HEK293 (cell line): ENCODE measurements around the gene SERPINA6.
"Not testable (repeated sequence)": the region's sequence is repeated elsewhere in the genome, so short reads cannot be mapped to it uniquely, and the experiment has no call there.

Experiments used
- CTCF ChIA-PET: fragments of 350-600 bp; formaldehyde crosslinking; extraction: SDS; loops from one replicate; lab custom pipeline; 2021; ENCODE audit warnings: antibody characterized with exemption; lab: Yijun Ruan, JAX
- POLR2A ChIA-PET: fragments of 300-600 bp; formaldehyde crosslinking; extraction: SDS; loops from one replicate; lab custom pipeline; 2020; ENCODE audit warnings: antibody characterized with exemption, inconsistent platforms; lab: Yijun Ruan, JAX
- H3K27ac ChIP-seq: fragments of 200-500 bp; sonication (Bioruptor generic); 2 replicates; pipeline ENCODE4 v1.5.1; 2014; ENCODE audit warnings: low read depth, low read length, control low read depth, inconsistent platforms; ENCODE audit errors: extremely low read depth
- H3K36me3 ChIP-seq, 2 experiments: fragments of 200-500 bp in 1 of 2; sonication (Bioruptor generic) in 1 of 2; 1 replicate in 1 of 2; 2 replicates in 1 of 2; pipeline ENCODE4 v1.5.1; 2014 to 2017; ENCODE audit warnings: inconsistent platforms in 2 of 2, low read length in 2 of 2; ENCODE audit not compliant: control insufficient read depth in 2 of 2, insufficient read depth in 1 of 2
- H3K4me1 ChIP-seq: fragments of 200-500 bp; sonication (Bioruptor generic); 2 replicates; pipeline ENCODE4 v1.5.1; 2014; ENCODE audit warnings: mild to moderate bottlenecking, low read length, inconsistent platforms; ENCODE audit not compliant: control insufficient read depth, insufficient read depth
- H3K4me3 ChIP-seq: 2 replicates; pipeline ENCODE4 v1.5.1; 2011; ENCODE audit warnings: low read depth, mild to moderate bottlenecking, control low read depth, low read length, moderate library complexity
- H3K9me3 ChIP-seq: fragments of 200-500 bp; sonication (Bioruptor generic); 2 replicates; pipeline ENCODE4 v1.5.1; 2014; ENCODE audit warnings: low read depth, low read length, inconsistent platforms; ENCODE audit not compliant: control insufficient read depth, insufficient read depth
- PBX3 ChIP-seq: sonication (generic); formaldehyde crosslinking; IDR thresholded peaks from 2 replicates; pipeline ENCODE4 v1.8.1; 2022; ENCODE audit warnings: mild to moderate bottlenecking, moderate library complexity, missing genetic modification reagents
- PRDM4 ChIP-seq: fragments of 450-650 bp; formaldehyde crosslinking; IDR thresholded peaks from 2 replicates; pipeline ENCODE4 v1.5.1; 2017; ENCODE audit warnings: missing biosample characterization, missing genetic modification characterization
- ZBTB11 ChIP-seq: fragments of 450-650 bp; formaldehyde crosslinking; conservative IDR thresholded peaks from 2 replicates; pipeline ENCODE4 v1.5.1; 2016; ENCODE audit warnings: low read depth, missing biosample characterization, missing genetic modification characterization
- ZBTB26 ChIP-seq: fragments of 450-650 bp; formaldehyde crosslinking; optimal IDR thresholded peaks from 2 replicates; pipeline ENCODE3; 2016; ENCODE audit warnings: missing biosample characterization, mild to moderate bottlenecking, missing genetic modification characterization
- ZBTB7A ChIP-seq: fragments of 450-650 bp; formaldehyde crosslinking; IDR thresholded peaks from 2 replicates; pipeline ENCODE4 v1.5.1; 2016; ENCODE audit warnings: low read depth, missing biosample characterization, missing genetic modification characterization
- ZNF146 ChIP-seq: fragments of 450-650 bp; formaldehyde crosslinking; IDR thresholded peaks from 2 replicates; pipeline ENCODE4 v1.5.1; 2016; ENCODE audit warnings: missing biosample characterization, missing genetic modification characterization
- ZNF221 ChIP-seq: fragments of 450-650 bp; formaldehyde crosslinking; IDR thresholded peaks from 2 replicates; pipeline ENCODE4 v1.5.1; 2017; ENCODE audit warnings: missing biosample characterization, missing genetic modification characterization, borderline replicate concordance
- ZNF37A ChIP-seq: fragments of 450-650 bp; IDR thresholded peaks from 2 replicates; pipeline ENCODE4 v1.5.1; 2018; ENCODE audit warnings: missing biosample characterization, missing genetic modification characterization
- ZNF398 ChIP-seq: fragments of 450-650 bp; formaldehyde crosslinking; IDR thresholded peaks from 2 replicates; pipeline ENCODE4 v1.5.1; 2017; ENCODE audit warnings: missing biosample characterization, missing genetic modification characterization
- ZNF514 ChIP-seq: fragments of 450-650 bp; formaldehyde crosslinking; IDR thresholded peaks from 2 replicates; pipeline ENCODE4 v1.5.1; 2016; ENCODE audit warnings: missing biosample characterization, missing genetic modification characterization
- ZNF518A ChIP-seq: fragments of 450-650 bp; formaldehyde crosslinking; conservative IDR thresholded peaks from 2 replicates; pipeline ENCODE4 v1.5.1; 2016; ENCODE audit warnings: low read depth, missing biosample characterization, missing genetic modification characterization
- ZNF785 ChIP-seq: fragments of 450-650 bp; formaldehyde crosslinking; IDR thresholded peaks from 2 replicates; pipeline ENCODE4 v1.5.1; 2016; ENCODE audit warnings: missing biosample characterization, missing genetic modification characterization
- ZNF843 ChIP-seq: fragments of 450-650 bp; formaldehyde crosslinking; IDR thresholded peaks from 2 replicates; pipeline ENCODE4 v1.5.1; 2016; ENCODE audit warnings: missing biosample characterization, missing genetic modification characterization

The SERPINA6 gene

GRCh38 chr14:94370524-94370910 lies 47.4 kb upstream of the SERPINA6 start (continued):
- TF ChIP-seq ZBTB11 (tag by site-specific recombination) (no peak), PBX3 (no peak), ZBTB7A (tag by site-specific recombination) (no peak), ZNF398 (tag by site-specific recombination) (no peak), ZNF785 (tag by site-specific recombination) (no peak), ZNF843 (tag by site-specific recombination) (no peak), PRDM4 (no peak), ZBTB26 (no peak), ZNF37A (tag by site-specific recombination) (no peak), ZNF146 (tag by site-specific recombination) (no peak), ZNF221 (tag by site-specific recombination) (no peak), ZNF514 (tag by site-specific recombination) (no peak), ZNF518A (tag by site-specific recombination) (no peak)

- H3K9me3 ChIP-seq, POLR2A ChIA-PET, H3K27ac ChIP-seq, H3K36me3 ChIP-seq, H3K4me1 ChIP-seq, H3K4me3 ChIP-seq: not testable (repeated sequence)
- CTCF ChIA-PET: interaction anchor here (0.6 kb wide), 1 partner anchor 64 kb away, joined by 4 read pairs; no protein-coding TSS in a partner anchor
Measured at GRCh38 chr14:94369766-94370523, 46.8 kb upstream of the SERPINA6 start.
